Left forelimb (tissue), 1 donor: ENCODE measurements around the gene NPL.

Source experiments
- DNase-seq: peaks from one replicate; pipeline ENCODE4 v3.0.0-alpha.2; 2018; ENCODE audit warnings: low spot score

The NPL gene

DNA sequence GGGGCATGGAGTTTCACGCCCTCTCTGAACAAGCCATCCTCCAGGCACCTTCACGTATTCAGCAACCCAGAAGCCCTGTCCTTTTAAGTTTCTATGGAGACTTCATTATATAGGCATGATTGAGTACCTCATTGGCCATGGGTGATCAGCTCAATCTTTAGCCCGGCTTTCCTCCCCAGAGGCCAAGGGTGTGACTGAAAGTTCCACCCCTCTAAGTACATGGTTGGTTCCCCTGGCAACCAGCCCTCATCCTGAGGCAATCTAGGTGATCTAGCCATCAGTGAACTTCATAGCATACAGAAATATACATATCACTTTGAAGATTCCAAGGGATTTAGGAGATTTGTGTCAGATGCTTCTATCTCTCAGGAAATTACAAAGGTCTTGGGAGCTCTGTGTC, 28.2 kb downstream of the NPL start:
- DNase-seq = no peak

DNA sequence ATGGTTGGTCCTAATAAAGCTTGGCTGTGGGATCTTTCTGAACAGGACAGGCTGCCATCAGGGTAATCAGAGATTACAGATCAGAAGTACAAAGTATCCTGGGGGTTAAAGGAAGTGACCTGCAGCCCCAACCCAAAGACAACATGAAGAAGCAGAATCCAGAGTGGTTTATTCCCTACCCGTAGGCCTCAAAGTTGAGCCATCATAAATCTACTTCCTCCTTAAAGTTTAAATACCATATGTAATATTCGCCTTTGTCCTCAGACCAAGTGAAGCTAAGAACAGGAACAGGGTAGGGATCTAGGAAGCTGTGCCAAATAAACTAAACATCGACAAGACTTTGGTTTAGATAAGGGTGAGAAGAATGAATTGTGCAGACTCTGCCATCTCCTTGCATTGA, 33.6 kb downstream of the NPL start:
- DNase-seq = no peak

DNA sequence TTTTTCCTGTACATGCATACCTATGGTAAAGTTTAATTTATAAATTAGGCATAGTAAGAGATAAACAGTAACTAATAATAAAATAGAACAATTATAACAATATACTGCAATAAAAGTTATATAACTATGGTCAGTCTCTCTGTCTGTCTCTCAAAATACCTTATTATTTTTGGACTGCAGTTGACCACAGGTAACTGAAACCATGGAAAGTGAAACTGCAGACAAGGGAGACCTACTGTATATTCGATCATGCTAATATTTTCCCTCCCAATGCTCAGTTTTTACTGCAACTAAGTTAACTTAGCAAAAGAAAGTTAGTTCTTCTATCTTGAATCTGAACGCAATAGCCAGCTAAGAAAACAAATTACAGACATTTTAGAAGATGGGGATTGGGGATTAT, 37.3 kb downstream of the NPL start:
- DNase-seq = no peak

DNA sequence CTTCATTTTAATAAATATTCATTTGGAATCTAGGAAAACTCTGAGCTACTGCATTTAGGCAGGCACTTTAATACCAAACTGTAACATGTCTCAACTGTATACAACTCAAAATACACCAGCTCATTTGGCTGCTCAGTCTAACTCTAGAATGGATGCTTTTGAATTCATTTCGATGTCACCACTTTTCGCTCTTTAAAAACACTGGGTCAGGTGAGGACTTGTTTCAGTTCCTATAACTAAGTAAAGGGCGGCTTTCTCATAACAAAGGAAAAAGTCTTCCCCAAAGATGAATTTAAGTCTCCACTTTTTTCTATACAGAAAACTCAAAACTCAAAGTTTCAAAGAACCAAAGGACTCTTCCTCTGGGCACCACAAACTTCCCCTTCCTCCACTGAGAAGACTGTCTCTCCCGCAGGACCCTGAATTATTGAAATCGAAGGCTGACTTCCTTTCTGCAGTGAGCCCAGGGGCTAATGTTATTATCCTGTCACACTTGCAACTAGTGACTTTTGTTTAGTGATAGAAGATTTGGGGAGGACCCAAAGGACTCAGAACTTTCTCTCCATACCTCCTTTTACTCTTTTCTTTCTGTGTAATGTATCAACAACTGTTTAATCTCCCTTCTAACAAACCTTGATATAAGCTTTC, 39.8 kb downstream of the NPL start:
- no peak for DNase-seq

DNA sequence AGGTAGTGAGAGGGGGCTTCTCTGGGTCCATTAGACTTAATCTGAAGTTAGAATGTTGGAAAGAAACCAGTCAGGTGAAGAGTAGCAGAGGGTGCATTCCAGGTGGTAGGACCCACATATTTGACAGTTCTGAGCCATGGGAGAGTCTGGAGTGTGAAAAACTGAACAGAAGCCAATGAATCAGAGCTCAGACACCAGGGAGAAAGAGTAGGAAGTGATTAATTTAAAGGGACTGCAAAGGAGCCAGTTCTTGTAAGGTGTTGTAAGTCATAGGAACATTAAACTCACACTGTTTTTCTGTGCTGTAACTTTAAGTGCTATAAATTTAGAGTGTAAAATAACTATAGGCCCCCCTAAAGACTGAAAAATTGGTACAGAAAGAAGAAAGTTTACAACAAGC, 43.7 kb downstream of the NPL start:
- no peak for DNase-seq

DNA sequence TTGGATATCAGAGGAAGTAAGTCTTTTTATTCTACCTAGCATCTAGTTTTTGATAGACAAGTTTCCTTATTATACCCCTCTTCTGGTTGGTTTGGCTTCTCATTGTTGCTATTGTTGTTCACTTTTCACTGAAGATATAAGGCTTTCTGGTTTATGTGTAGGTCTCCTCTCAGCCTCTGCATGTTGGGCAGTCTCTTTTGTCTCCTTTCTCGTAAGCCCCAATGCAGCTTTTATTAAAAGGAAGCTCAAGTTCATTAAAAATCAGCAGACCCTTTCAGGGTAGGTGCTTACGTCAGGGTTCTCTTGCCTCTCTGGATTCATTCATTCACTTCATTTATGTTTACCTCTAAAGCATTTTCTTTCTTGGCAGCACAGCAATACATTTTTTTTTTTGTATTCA, 44.8 kb downstream of the NPL start:
- DNase-seq = no peak

DNA sequence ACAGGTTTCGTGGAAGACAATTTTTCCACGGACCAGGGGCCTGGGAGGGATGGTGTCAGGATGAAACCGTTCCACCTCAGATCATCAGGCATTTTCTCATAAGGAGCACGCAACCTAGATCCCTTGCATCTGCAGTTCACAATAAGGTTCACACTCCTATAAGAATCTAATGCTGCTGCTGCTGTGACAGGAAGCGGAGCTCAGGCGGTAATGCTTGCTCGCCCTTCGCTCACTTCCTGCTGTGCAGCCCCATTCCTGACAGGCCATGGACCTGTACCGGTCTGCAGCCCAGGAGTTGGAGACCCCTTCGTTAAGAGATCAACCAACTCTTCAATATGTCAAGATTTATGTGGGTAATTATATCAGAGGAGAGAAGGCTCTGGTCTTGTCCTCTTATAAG, 46.2 kb downstream of the NPL start:
- DNase-seq = no peak

DNA sequence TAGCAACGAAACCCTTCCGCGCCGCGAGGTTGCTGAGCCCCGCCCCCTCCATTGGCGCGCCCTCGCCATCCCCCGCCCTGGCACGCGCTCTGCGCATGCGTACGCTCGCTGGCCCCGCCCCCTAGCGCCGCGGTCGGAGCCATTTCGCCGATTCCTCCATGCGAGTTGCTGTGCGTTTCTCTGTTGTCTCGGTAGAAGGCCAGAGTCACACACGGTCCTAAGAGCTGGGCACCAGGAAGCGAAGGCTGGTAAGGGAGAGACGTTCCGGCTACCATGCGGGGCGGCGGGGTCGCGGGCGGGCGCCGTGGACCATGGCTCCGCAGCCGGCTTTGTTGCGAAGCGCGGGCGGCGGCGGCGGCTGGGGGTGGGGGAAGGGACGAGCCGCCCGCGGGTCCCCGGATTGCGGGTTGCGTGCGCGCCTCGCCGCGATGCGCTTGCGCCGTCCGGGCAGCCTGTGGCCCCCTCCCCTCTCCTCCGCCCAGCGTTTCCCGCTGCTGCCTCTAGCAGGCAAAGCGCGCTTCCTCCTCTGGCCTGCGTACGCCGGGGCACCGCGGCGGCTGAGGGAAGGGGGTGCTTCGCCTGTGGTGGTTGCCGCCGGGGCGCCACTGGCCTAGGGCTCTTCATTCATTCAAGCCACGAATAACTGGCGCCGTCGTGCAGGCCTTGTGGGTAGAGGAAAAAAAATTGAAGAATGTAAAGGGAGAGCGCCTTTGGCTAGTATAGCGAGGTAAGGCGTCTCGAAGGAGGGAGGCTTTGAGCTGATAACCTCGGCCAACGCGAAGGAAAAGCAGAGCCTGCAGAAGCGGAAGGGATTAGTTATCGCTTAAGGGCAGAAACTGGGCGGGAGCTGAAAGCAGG, 49.9 kb downstream of the NPL start, which contains the start of gene DHX9:
Gene DHX9 (plus strand): TSS at position 139 of the 858 bp plus-strand sequence. CDS start 3,220 bp downstream, outside the sequence.
- DNase-seq = peak; percentile 97

DNA sequence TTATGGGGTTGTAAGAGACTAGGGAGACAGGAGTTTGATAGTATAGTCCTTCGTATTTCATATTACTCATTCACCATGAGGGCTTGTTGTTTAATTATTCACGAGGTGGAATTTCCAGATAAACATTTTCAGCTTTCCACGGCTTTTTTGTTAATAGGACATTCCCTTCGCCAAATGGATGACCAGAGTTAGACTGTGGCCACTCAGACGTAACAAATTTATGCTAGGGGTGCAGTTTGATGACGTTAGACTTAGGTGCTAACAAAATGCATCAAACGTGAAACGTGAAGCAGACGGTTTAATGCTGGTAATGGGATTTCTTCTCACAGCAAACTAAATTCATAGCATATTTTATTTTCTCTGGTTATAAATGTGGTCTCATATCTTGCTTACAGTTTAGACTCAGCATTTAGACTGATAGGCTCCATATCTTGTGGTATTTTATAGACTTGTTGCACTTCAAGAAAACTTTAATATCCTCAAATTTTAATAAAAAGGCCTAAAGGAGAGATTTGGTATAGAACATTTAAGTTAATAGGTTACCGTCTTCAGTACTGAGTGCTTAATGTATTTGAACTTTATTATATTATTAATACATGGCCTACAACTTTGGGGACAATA, 51.9 kb downstream of the NPL start:
- no peak for DNase-seq

DNA sequence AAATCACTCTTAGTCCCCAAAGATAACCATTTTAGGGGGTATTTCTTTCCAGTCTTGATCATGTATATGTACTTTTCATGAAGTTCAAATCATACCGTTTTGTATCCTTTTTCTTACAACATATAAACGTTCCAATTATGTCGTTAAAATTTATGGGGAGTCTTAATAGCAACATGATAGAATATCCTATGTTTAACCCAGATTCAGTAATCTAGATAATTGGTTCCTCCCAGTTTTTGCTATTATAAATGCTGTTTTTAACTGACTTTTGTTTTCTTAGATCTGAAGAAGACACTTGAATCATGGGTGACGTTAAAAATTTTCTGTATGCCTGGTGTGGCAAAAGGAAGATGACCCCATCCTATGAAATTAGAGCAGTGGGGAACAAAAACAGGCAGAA, 52.7 kb downstream of the NPL start:
- DNase-seq = no peak

DNA sequence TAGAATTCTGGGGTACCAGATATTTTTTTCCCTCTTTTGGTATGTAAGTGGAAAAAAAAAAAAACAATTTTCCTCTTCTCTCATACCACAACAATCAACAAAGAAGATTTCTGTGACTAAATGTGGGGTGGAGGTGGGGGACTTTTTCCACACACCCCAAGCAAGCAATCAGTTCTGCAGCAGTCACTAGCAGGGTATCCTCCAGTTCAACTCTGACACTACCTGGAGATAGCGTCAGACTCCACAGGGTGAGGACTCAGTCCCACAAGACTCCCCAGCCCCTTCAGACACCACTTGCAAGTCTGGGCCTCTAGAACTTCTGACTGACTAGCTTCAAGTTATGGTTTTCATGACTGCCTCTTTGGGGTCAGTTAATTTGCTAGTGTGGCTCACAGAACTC, 55.8 kb downstream of the NPL start:
- no peak for DNase-seq

DNA sequence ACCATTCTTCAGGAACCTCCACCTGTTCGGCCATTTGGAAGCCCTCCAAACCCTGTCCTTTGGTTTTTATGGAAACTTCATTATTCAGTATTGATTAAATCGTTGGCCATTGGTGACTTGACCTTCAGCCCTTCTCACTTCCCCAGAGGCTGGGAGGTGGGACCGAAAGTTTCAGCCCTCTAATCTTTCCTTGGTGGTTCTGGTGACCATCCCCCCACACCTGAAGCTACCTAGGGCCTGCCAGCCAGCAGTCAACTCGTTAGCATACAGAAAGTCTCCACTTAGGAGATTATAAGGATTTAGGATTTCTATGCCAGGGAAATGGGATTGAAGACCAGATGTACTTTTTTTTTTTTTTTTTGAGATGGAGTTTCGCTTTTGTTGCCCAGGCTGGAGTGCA, 56.3 kb downstream of the NPL start:
- DNase-seq = no peak

DNA sequence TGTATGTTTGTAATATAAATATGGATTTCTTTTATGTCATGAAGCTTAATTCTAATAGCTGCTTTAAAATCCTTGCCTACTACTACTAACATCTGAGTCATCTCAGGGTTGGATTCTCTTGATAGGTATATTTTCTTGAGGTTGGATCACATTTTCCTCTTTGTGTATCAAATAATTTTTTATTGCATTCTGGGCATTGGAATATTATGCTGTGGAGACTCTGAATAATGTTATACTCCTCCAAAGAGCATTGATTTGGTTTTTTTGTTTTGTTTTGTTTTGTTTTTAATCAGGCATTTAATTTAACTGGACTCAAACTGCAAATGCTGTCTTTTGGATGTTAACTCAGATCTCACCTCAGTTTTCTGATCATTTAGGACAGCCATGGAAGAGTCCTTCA, 57.5 kb downstream of the NPL start:
- no peak for DNase-seq

DNA sequence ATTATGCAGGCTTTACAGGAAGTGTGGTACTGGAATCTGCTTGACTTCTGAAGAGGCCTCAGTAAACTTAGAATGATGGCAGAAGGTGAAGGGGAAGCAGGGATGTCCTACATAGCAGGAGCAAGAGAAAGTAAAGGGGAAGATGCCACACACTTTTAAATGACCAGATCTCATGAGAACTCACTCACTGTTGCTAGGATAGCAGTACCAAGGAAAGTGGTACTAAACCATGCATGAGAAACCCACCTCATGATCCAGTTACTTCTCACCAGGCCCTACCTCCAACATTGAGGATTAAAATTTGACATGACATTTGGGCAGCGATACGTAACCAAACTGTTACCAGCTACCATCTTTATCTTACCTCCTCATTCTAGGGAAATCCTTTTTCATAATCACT, 59.2 kb downstream of the NPL start:
- no peak for DNase-seq

DNA sequence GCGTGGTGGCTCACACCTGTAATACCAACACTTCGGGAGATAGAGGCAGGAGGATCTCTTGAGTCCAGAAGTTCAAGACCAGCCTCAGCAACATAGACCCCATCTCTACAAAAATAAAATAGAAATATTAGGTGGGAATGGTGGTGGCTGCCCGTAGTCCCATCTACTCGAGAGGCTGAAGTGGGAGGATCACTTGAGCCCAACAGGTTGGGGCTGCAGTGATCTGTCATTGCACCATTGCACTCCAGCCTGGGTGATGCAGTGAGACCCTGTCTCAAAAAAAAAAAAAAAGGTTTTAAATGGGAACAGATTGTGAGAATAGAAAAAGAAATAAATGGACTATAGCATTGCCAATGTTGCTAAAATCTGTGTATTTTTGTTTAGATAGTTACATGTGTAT, 60.7 kb downstream of the NPL start:
- no peak for DNase-seq

DNA sequence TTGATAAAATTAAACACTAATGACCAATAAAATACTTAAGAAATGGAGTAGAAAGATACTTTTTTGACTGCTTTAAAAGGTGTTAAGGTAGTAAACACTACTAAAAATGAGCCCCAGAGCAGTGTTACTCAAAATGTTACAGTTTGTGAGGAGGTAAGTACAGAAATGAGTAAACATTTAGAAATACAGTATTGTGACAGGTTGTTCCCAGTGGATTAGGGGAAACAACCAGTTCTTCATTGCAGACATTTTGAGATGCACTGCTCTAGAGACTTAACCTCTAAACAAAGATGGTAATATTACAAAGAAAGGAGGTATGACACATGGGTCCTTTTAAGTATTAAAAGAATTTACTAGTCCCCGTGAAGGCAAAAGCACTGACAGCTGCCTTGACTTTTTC, 62.3 kb downstream of the NPL start:
- no peak for DNase-seq

DNA sequence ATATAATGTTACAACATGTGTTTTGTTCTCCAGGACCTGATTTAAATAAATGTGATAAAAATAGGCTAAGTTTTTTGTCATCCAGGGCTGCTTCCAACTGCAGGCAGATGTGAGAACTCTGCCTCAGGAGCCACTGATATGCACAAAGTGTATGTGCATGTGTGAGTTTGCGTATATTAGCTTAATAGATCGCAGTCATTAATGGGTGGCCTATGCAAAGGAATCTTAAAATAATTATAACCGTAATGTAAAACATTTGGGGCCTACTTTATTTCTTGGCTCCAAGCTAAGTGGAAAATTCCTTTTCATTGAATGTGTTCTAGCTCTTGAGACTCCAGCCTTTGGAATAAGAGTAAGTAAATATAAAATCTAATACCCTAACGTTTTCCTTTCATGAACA, 66.3 kb downstream of the NPL start:
- no peak for DNase-seq

DNA sequence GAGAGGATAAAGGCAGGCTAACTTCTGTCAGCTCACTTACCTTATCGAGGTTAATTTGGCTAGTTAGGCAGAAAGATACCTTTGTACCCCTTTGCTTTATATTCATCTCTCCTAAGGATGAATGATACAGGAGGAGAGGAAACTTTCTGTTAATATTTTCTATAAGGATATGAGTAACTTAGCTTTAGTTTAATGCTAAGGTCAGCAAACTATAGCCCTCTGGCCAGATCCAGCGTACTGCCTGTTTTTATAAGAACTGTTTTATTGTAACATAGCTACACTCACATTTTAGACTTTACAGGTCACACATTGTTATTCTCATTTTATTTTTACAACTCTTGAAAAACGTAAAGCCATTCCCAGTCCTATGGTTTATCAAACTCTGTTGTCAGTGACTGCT, 67.6 kb downstream of the NPL start:
- DNase-seq = no peak

DNA sequence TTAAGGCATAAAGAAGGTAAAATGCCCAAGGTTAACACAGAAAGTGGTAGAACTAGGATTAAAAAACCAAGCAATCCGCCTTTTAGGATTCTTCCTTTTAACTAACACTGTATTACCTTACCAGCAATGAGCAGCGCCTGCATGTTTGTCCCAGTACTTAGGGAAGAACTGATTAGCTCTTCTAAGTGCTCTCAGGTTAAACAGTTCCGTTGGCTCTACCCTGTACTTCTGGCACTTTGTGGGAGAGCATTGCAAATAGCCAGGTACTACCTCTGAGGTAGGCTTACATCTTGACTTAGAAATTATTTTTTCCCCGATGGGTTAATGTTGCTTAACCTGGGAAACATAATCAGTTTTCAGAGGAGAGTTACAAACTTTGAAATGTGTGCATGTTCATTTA, 71.1 kb downstream of the NPL start:
- no peak for DNase-seq

DNA sequence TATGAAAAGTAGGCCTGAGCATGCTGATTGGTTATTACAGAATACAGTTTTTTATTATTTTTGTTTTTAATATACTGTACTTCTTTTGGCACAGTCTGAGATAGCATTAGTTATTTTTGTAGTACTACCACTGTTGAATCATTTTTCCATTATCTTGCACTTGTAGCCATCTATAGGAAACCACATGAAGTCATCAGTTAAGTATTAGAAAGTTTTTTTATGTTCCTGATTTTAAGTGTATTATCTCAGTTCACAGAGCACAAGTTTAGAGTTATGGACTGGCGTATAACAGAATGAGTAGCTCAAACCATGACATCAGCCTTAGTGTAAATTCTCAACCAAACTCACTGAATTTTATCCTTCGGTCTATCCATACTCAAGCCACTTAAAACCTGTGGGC, 72.4 kb downstream of the NPL start:
- DNase-seq = no peak

DNA sequence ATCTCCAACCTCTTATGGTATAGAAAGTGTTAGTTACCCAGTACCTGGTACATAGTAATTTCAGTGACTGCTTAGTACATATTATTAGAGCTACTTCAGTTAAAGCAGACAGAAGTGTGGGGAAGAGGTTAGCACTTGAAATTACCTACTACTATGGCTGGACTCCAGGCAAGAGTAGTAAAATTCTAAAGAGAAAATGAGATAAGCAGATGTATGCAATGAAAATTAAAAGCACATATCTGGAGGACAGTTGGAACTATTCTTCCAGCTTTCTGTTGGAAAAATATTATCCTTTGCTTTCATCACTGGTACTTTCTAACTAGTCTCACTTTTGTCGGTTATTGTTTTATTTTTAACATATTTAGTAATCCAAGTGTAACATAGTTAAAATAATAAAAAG, 73.3 kb downstream of the NPL start:
- no peak for DNase-seq

DNA sequence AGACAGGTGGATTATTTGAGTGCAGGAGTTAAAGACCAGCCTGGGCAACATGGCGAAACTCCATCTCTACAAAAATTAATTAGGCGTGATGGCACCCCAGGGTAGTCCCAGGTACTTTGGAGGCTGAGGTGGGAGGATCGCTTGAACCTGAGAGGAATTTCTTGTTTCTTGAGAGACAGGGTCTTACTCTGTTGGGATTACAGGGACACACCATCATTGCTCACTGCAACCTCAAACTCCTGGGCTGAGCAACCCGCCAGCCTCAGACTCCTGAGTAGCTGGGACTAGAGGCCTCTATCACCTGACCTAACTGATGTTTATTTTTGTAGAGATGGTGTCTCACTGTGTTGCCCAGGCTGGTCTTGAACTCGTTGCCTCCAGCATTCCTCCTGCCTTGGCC, 74.4 kb downstream of the NPL start:
- no peak for DNase-seq

DNA sequence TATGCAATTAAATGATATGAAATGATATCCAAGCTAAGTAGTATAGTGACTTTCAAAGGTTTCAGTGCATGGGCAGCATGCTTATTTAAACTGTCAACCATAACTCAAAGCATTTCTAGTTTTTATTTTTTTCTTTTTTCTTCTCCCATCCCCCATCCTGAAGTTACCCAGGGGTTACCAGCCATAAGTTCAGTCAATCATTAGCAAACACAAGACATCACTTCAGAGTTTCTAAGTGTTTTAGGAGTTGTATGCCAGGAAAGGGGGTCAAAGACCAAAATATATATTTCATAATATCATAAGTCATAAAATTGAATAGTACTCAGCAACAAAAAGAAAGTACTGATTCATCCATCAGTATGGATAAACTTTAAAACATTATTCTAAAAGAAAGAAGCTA, 78.3 kb downstream of the NPL start:
- DNase-seq = no peak
